Natural killer cell (primary cell): Measurements from ENCODE around the gene FOXA3. TPM values are rescaled to one million over a fixed set of nuclear protein-coding genes. Genes with fewer than 3 reads are reported as not detected.
A peak's percentile ranks its signal among the peaks of the same experiment; 100 is the strongest.

Source experiments
- ATAC-seq, 3 donors: fragments of 150-1000 bp in 2 of 3; fragments of 200-7000 bp in 1 of 3; cut with Tn5 transposase; 1 replicate in 1 of 3; 2 replicates in 2 of 3; pipeline ENCODE4 v1.10.0; 2021; ENCODE audit warnings: mild to moderate bottlenecking in 2 of 3, moderate library complexity in 2 of 3
- DNase-seq, 2 donors: peaks; one replicate each; pipeline versions ENCODE4 v3.0.0 to v3.0.0-alpha.2; 2013 to 2021; ENCODE audit warnings: mixed read lengths in 1 of 2
- H3K27ac ChIP-seq: one replicate; pipeline ENCODE4 v1.5.1; 2013; ENCODE audit warnings: mild to moderate bottlenecking, low read length
- H3K27me3 ChIP-seq: one replicate; pipeline ENCODE4 v1.6.1; 2013; ENCODE audit warnings: low read length; ENCODE audit not compliant: control insufficient read depth, insufficient read depth
- H3K36me3 ChIP-seq: one replicate; pipeline ENCODE4 v1.6.1; 2013; ENCODE audit warnings: low read length; ENCODE audit not compliant: control insufficient read depth, insufficient read depth
- H3K4me1 ChIP-seq: one replicate; pipeline ENCODE4 v1.6.1; 2013; ENCODE audit warnings: low read length; ENCODE audit not compliant: control insufficient read depth, insufficient read depth
- H3K4me3 ChIP-seq: one replicate; pipeline ENCODE4 v1.5.1; 2013; ENCODE audit warnings: low read length
- H3K9me3 ChIP-seq: one replicate; pipeline ENCODE4 v1.6.1; 2013; ENCODE audit warnings: low read length; ENCODE audit not compliant: control insufficient read depth, insufficient read depth
- H3K27ac Mint-ChIP-seq, 2 donors: one replicate each; pipeline ENCODE4 v1.8.0; 2022; ENCODE audit warnings: mild to moderate bottlenecking in 2 of 2, mixed read lengths in 2 of 2, moderate library complexity in 1 of 2
- H3K27me3 Mint-ChIP-seq, 2 donors: one replicate each; pipeline ENCODE4 v1.8.0; 2022; ENCODE audit warnings: low read depth in 2 of 2, mixed read lengths in 2 of 2
- H3K36me3 Mint-ChIP-seq: one replicate; pipeline ENCODE4 v1.8.0; 2022; ENCODE audit warnings: mixed read lengths
- H3K4me1 Mint-ChIP-seq, 2 donors: one replicate each; pipeline ENCODE4 v1.8.0; 2022; ENCODE audit warnings: mixed read lengths in 2 of 2
- H3K4me3 Mint-ChIP-seq: one replicate; pipeline ENCODE4 v1.8.0; 2022; ENCODE audit warnings: mild to moderate bottlenecking, moderate library complexity, mixed read lengths
- H3K9me3 Mint-ChIP-seq, 2 donors: one replicate each; pipeline ENCODE4 v1.8.0; 2022; ENCODE audit warnings: mixed read lengths in 2 of 2
- WGBS: methylation state at CpG from one replicate; pipeline ENCODE4 v1.1.7; 2013; ENCODE audit warnings: missing lambda C conversion rate; ENCODE audit not compliant: insufficient coverage; 5-methylcytosine and 5-hydroxymethylcytosine counted together
- intact Hi-C: fragments of 100-400 bp; cut with micrococcal nuclease; formaldehyde crosslinking; loops from one replicate; pipeline ENCODE4 v1.14.2; 2022
- total RNA-seq, 4 donors: library from RNA; stranded (reverse); fragments of 120-200 nt in 1 of 4; gene quantifications; one replicate each; pipeline versions ENCODE4 v1.2.3 to v1.2.4, GENCODE V29; 2013 to 2022
- TF ChIP-seq, protein P1 (sequence below): fragments of 200-600 bp; IDR thresholded peaks from one replicate; pipeline ENCODE4 v1.8.0; 2022; ENCODE audit warnings: antibody characterized with exemption

The FOXA3 gene
- total RNA-seq, 3 donors from 2014 or later (not counting 1 experiment from before 2014, with no cell fraction given), result not detected

DNA sequence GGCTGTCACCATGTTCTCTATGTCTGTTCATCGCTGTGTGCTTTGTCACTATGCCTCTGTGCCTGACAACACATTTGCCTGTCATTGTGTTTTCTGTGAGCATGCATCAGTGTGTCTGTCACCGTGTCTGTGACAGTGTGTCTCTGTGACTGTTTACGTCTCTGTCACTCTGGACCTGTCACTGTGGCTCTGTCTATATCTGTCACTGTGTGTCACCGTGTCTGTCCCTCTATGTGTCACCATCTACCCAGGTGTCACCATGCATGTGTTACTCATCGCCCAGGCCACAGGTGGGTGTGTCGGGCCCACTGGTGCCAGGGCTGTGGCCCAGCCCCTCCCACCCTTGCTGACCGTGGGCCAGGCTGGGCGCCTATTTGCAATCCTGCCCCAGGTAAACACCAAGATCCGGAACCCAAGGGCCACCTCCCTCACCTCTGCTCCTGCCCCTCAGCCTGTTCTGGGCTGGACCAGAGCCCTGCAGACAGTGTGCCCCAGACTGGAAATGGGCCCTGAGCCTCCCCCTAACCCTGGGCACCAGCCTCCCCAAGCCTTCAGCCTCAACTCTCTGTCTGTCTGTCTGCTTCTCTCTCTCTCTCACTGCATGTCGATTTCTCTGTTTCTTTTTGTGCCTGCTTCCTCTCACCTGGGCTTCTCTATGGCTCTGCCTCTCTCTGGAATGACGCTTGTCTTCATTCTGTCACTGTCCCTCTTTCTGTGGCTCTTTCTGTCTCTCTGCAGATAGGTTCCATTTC is 14.1 kb downstream of the FOXA3 start:
- TF ChIP-seq, protein P1, sequence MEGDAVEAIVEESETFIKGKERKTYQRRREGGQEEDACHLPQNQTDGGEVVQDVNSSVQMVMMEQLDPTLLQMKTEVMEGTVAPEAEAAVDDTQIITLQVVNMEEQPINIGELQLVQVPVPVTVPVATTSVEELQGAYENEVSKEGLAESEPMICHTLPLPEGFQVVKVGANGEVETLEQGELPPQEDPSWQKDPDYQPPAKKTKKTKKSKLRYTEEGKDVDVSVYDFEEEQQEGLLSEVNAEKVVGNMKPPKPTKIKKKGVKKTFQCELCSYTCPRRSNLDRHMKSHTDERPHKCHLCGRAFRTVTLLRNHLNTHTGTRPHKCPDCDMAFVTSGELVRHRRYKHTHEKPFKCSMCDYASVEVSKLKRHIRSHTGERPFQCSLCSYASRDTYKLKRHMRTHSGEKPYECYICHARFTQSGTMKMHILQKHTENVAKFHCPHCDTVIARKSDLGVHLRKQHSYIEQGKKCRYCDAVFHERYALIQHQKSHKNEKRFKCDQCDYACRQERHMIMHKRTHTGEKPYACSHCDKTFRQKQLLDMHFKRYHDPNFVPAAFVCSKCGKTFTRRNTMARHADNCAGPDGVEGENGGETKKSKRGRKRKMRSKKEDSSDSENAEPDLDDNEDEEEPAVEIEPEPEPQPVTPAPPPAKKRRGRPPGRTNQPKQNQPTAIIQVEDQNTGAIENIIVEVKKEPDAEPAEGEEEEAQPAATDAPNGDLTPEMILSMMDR, result no peak
- WGBS, result 69% methylated on average over 11 of the region's 11 CpGs
- peak in 2 of 3 donors; percentile 3 to 28 for ATAC-seq
- H3K36me3 Mint-ChIP-seq, result no peaks in the 10 kb centered on the region
- Histone ChIP-seq H3K4me1 (peaks cover 23% of the 10 kb centered on the region), H3K4me3 (no peak overlapping the region), H3K9me3 (no peaks in the 10 kb centered on the region), H3K36me3 (no peaks in the 10 kb centered on the region), H3K27ac (no peak overlapping the region), H3K27me3 (no peaks in the 10 kb centered on the region)
- DNase-seq, result no peak
- peaks cover 0 to 28% of the 10 kb centered on the region in 2 donors for H3K27me3 Mint-ChIP-seq
- H3K9me3 Mint-ChIP-seq, result no peaks in the 10 kb centered on the region
- H3K27ac Mint-ChIP-seq, result peak overlapping the region in 1 of 2 donors; percentile 1
- no peak overlapping the region for H3K4me3 Mint-ChIP-seq
- peaks cover 2 to 23% of the 10 kb centered on the region in 2 donors for H3K4me1 Mint-ChIP-seq
- intact Hi-C loops, result no loop called here

GRCh38 chr19:45879055-45879454 is 14.9 kb downstream of the FOXA3 start:
- no peaks in the 10 kb centered on the region for H3K36me3 ChIP-seq

GRCh38 chr19:45879971-45880370 is 15.8 kb downstream of the FOXA3 start:
- Mint-ChIP-seq H3K4me3 (no peak overlapping the region), H3K9me3 (no peaks in the 10 kb centered on the region), H3K27me3 (peaks cover 0 to 24% of the 10 kb centered on the region in 2 donors), H3K4me1 (peaks cover 6 to 32% of the 10 kb centered on the region in 2 donors), H3K36me3 (no peaks in the 10 kb centered on the region), H3K27ac (no peak overlapping the region)
- WGBS, result 89% methylated on average over 2 of the region's 2 CpGs
- no peaks in the 10 kb centered on the region for H3K36me3 ChIP-seq
- H3K4me1 ChIP-seq, result peaks cover 37% of the 10 kb centered on the region
- DNase-seq (no peak), ATAC-seq (no peak)
- intact Hi-C loops, result no loop called here
- no peak overlapping the region for H3K27ac ChIP-seq
- H3K27me3 ChIP-seq, result no peaks in the 10 kb centered on the region
- TF ChIP-seq, protein P1, result no peak
- no peak overlapping the region for H3K4me3 ChIP-seq
- H3K9me3 ChIP-seq, result no peaks in the 10 kb centered on the region

More at GRCh38 chr19:45879055-45879454, 14.9 kb downstream of the FOXA3 start:
- H3K4me3 Mint-ChIP-seq, result no peak overlapping the region
- intact Hi-C loops, result no loop called here
- WGBS, result 50% methylated on average over 8 of the region's 8 CpGs
- Histone ChIP-seq H3K9me3 (no peaks in the 10 kb centered on the region), H3K27me3 (no peaks in the 10 kb centered on the region), H3K4me3 (no peak overlapping the region), H3K4me1 (peaks cover 31% of the 10 kb centered on the region), H3K27ac (no peak overlapping the region)
- H3K27ac Mint-ChIP-seq, result peak overlapping the region in 1 of 2 donors; percentile 1
- no peaks in the 10 kb centered on the region for H3K36me3 Mint-ChIP-seq
- H3K9me3 Mint-ChIP-seq, result no peaks in the 10 kb centered on the region
- ATAC-seq, result no peak
- DNase-seq, result no peak
- peaks cover 0 to 28% of the 10 kb centered on the region in 2 donors for H3K27me3 Mint-ChIP-seq
- TF ChIP-seq, protein P1, result no peak
- H3K4me1 Mint-ChIP-seq, result peaks cover 6 to 30% of the 10 kb centered on the region in 2 donors
